ENCODE data around the gene PRKAR2B.
"Not testable (repeated sequence)": the region's sequence is repeated elsewhere in the genome, so short reads cannot be mapped to it uniquely, and the experiment has no call there.

PRKAR2B gene

DNA sequence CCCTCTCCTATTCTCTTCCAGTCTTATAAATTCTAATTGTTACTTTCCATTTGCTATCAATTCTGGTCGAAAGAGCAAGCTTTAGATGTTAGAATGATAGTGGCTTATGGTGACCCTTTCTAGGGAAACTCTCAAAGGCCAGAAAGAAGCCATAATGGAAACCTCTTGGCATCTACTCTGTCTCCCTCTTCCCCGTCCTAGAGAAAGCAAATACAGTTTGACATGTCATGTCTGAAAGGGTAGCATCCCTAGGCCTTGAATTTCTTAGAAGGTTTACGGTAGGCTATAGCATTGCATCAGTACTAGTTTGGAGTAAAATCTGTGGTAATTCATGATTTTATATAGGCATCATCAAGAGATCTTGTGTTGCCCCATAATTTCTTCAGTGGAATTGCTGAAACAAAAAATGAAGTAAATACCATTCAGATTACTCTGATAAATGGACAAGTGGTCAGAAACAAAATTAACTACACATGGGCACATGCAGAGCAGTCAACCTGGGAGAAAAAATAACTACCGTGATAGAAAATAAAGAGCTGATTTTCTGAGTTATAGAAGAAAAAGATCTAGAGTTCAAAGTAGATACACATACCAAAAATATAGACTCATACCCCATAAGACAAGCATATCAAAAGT, 4.4 kb downstream of the PRKAR2B start:
- DNase-seq (ENCODE audit: low read depth), result no peak

DNA sequence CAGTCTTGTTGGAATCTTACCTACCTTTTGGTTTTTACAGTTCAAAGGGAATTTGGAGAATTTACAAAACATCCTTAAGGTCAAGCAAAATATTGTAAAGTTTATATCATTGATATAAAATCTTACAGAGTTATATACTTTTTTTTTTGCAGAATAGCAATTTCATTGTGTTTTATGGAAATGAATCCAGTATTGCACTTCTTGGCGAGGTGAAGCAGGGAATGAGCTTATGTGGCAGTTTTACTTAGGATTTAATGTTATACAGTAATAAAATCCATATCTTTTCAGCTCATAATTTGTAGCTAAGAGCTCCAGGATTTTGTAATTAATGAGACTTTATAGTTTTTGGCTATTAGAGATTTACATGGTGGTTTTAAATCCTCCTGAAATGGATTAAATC, 5.0 kb downstream of the PRKAR2B start:
- DNase-seq (ENCODE audit: low read depth), result no peak

DNA sequence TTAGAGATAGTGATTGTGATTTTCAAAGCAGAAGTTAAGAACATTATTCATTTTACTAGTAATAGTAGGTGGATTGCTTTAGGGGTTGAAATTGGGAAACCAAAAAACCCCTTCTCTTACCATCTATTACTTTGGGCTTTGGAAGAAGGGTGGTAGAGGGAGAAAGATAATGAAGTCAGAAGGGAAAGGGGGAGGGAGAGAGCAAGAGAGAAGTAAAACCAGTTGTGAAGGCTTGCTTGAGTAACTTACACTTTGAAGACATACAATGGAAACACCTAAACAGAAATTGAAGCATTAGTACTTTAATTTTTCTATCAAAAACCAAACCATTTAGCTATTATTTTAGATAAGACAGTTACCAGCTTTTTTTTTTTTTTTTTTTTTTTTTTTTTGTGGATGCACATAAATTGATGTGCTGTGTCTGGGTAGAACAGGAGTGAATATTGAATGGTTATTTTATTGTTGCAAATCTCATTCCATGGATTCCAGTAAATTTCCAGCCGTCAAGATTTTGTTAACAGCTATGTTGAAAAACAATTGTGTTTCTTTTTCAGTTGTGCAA, 5.5 kb downstream of the PRKAR2B start:
- DNase-seq (ENCODE audit: low read depth), result no peak

- DNase-seq (ENCODE audit: low read depth), result no peak
These were observed 6.9 kb downstream of the PRKAR2B start for GRCh38 chr7:107051376-107051775.

DNA sequence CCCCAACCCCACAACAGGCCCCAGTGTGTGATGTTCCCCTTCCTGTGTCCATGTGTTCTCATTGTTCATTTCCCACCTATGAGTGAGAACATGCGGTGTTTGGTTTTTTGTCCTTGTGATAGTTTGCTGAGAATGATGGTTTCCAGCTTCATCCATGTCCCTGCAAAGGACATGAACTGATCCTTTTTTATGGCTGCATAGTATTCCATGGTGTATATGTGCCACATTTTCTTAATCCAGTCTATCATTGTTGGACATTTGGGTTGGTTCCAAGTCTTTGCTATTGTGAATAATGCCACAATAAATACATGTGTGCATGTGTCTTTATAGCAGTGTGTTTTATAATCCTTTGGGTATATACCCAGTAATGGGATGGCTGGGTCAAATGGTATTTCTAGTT, 10.5 kb downstream of the PRKAR2B start:
- DNase-seq (ENCODE audit: low read depth), result not testable (repeated sequence)

DNA sequence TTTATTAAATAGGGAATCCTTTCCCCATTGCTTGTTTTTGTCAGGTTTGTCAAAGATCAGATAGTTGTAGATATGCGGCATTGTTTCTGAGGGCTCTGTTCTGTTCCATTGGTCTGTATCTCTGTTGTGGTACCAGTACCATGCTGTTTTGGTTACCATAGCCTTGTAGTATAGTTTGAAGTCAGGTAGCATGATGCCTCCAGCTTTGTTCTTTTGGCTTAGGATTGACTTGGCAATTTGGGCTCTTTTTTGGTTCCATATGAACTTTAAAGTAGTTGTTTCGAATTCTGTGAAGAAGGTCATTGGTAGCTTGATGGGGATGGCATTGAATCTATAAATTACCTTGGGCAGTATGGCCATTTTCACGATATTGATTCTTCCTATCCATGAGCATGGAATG, 11.6 kb downstream of the PRKAR2B start:
- not testable (repeated sequence) for DNase-seq (ENCODE audit: low read depth)

GRCh38 chr7:107056728-107057473, 12.4 kb downstream of the PRKAR2B start:
- no peak for DNase-seq (ENCODE audit: low read depth)

- no peak for DNase-seq (ENCODE audit: low read depth)
These were observed 12.9 kb downstream of the PRKAR2B start for GRCh38 chr7:107057474-107057833.

DNA sequence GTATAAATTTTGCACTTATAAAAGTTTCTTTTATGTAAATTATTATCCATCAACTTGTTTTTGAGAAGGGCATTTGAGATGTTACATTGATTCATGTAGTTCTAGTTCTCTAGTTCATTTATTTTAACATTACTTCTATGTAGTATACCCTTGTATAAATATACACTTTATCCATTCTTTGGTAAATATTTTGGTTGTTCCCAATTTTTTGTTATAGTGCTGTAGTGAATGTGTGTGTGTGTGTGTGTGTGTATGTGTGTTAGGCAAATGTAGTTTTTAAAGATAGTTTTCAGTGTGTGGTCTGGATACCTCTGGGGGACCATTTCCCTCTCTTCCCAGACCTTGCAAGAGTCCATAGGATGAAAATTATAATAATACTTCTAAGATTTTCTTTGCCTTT, 15.0 kb downstream of the PRKAR2B start:
- DNase-seq (ENCODE audit: low read depth), result no peak

DNA sequence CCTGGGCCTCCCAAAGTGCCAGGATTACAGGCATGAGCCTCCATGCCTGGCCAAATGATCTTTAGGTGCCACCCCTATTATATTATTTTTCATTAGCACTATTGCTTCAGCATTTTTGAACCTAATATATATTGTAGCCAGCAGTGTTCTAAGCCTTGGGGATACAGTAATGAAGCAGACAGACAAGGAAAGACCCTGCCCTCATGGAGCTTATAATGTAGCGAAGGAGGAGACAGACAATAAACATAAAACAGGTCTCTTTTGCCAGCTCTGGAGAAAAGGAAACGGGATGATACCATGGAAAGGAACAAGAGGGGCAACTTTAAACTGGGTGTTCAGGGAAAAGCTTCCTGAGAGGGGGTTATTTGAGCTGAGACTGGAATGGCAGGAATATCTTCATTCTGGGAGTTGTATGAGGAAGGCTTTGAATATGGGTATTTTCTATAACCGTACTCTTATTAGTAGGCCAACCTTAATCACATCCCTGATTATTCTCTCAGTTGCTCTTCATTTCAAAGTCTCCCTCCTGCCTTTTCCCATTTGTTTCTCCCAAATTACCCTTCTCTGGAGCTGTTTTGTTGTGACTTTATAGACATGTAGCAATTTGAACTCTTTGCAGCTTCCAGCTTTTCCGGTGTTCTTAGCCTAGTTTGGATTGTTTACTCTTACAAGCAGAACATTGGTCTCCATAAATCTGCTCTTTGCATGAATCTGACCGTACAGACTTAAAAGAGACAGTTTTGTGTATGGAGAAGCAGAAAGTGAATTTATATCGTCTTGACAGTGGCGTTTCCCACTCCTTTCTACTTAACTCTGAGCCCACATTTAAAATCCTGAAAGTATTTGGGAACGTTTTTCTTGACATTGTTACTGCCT, 19.0 kb downstream of the PRKAR2B start:
- DNase-seq (ENCODE audit: low read depth), result no peak

- DNase-seq (ENCODE audit: low read depth), result no peak
These were observed 19.8 kb downstream of the PRKAR2B start for GRCh38 chr7:107064255-107064654.

- DNase-seq (ENCODE audit: low read depth), result no peak
These were observed 21.4 kb downstream of the PRKAR2B start for GRCh38 chr7:107065929-107066247.

- DNase-seq (ENCODE audit: low read depth), result no peak
These were observed 23.7 kb downstream of the PRKAR2B start for GRCh38 chr7:107068156-107068555.

DNA sequence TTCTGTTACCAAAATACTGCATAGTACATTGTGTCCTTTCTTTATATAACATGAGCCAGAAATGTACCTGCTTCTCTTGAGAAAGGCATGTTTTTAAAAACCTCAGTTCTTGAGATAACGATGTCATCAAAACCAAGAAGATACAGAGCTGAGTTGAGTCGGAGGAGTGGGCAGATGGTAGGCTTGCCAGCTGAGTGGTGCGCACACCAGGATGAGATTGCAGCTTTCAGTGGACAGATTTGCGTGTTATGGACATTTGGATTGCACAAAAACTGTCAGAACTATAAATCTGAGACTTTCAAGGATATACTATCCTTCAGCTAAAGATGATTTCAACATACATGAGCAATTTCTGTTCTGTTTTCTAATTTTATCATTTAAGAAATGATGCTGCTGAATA, 25.0 kb downstream of the PRKAR2B start:
- DNase-seq (ENCODE audit: low read depth), result no peak

- no peak for DNase-seq (ENCODE audit: low read depth)
These were observed 26.2 kb downstream of the PRKAR2B start for GRCh38 chr7:107070710-107071109.

DNA sequence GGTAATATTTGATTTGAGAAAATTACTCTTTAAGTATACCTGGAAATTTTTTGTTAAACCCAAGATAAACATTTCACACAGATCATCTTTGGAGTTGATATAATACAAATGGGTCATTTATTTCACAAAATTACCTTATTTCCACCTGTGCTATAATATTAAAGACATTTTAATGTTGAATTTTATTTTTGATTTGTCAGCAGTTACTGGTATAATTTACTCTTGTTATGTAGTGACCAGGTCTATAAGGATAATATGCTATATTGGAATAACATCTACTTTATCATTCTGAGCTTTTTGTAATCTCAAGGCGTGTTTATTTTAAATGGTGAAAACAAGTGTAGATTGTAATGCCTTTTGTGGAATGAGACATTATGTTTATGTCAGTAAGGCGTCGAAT, 26.6 kb downstream of the PRKAR2B start:
- no peak for DNase-seq (ENCODE audit: low read depth)

DNA sequence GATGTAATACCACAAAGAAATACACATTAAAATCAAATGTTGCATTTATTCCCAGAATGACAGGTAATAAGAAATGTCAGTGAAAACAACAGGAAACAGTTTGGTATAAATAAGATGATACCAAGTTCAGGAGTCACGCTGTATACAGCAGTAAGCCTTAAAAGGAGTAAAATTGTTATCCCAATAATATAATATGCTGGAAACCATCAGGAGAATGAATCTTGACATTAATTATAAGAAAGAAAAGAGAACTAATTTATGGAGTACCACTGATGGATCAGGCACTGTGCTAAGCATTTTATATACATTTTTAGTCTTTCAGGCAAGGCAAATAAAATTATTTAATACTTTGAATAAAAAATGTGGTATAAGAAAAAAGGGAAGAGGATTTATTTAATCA, 27.6 kb downstream of the PRKAR2B start:
- DNase-seq (ENCODE audit: low read depth), result no peak

DNA sequence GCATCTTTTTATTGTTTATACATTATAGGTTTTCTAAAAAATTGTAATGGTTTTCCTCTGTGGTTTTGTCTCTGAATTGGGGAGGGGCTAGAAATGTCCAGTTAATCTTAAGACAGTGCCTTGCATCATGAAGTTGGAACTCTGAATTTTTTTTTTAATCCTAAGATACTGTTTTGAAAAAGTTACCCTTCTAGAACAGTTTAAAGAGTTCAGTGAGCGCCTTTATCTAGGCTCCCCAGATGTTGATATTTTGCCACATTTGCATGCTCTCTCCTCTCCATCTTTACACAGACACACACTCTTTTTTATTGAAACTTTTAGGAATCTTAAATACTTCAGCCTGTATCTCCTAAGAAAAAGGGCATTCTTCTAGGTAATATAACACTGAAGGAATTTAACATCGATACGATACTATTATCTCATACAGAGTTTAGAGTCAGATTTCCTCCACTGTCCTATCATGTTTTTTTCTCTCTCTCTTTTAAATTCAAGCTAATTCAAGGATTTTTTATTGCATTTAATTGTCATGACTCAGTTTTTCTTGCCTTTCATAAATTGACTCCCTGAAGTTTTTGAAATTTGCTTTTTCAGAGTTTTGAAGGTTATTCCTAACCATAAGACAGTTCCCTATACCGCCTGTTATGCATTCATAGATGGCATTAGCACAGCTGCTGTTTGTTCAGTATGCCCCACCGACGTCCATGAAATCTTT, 31.5 kb downstream of the PRKAR2B start:
- DNase-seq (ENCODE audit: low read depth), result no peak

DNA sequence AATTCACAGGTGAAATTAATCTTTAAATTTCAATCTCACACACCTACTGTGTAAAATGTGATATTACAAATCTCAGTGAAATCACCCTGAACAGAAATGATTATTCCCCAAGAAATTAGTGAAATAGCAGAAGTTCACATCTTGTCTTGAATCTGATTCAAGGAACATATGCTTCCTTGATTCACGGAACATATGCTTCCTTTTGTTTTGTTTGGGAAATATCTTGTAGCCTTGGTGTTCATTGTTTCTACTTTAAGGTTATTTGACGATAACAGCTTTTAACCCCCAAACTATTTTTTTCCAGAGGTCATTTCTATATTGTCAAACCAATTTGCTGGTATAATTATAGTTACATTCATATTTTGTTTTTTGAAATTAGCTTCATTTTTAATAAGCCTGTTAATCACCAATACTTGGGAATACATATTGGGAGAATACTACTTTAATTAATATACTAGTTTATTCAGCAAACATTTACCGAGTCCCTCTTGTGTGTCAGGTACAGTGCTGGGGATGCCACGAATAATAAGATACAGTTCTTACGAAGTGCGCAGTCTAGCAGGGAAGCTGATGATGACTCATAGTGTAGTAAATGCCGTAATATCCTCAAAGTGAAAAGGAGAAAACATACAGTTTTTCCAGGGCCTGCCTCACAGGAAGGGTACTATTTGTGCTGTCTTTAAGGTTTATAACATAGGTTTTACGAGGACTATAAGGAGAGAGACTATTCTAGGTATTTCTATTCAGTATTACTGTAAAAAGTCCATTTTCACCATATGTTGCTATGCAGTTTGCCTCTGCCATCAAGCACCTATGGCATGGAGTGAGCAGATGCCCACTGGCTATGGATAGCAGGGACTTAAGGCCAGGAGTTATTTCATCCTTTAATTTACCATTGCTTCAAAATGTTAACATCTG, 32.5 kb downstream of the PRKAR2B start:
- no peak for DNase-seq (ENCODE audit: low read depth)

GRCh38 chr7:107077699-107078516, 33.4 kb downstream of the PRKAR2B start:
- no peak for DNase-seq (ENCODE audit: low read depth)

All from HS-27A (cell line).